GM12878 (cell line): ENCODE data around the gene ADGRE3. TPM values are rescaled to one million over a fixed set of nuclear protein-coding genes. Genes with fewer than 3 reads are reported as not detected.
A peak's percentile ranks its signal among the peaks of the same experiment; 100 is the strongest.

Experiments
- BCL11A ChIP-seq: IDR thresholded peaks from 2 replicates; pipeline ENCODE4 v1.6.1; 2011; ENCODE audit warnings: low read depth, low read length
- BCL3 ChIP-seq: IDR thresholded peaks from 2 replicates; pipeline ENCODE4 v1.6.1; 2011; ENCODE audit warnings: borderline replicate concordance, low read depth, mild to moderate bottlenecking, moderate library complexity, low read length; ENCODE audit not compliant: insufficient read depth, poor library complexity, severe bottlenecking
- BCLAF1 ChIP-seq: fragments of 450-650 bp; IDR thresholded peaks from 2 replicates; pipeline ENCODE4 v1.6.1; 2017; ENCODE audit warnings: antibody characterized with exemption, mild to moderate bottlenecking, moderate library complexity
- BRCA1 ChIP-seq: IDR thresholded peaks from 2 replicates; pipeline ENCODE4 v1.6.1; 2011; ENCODE audit warnings: low read depth, low read length, improper control_type of control experiment
- CHD1 ChIP-seq: IDR thresholded peaks from 2 replicates; pipeline ENCODE4 v1.6.1; 2012; ENCODE audit warnings: low read depth, low read length, improper control_type of control experiment
- EED ChIP-seq: sonication (generic); IDR thresholded peaks from 2 replicates; pipeline ENCODE4 v1.6.1; 2016; ENCODE audit warnings: antibody characterized with exemption, low read depth
- EGR1 ChIP-seq, 2 experiments: IDR thresholded peaks; 1 replicate in 1 of 2; 2 replicates in 1 of 2; pipeline ENCODE4 v1.6.1; 2011 to 2012; ENCODE audit warnings: low read depth in 2 of 2, low read length in 2 of 2, borderline replicate concordance in 1 of 2, mild to moderate bottlenecking in 1 of 2, moderate library complexity in 1 of 2
- ESRRA ChIP-seq: IDR thresholded peaks from 2 replicates; pipeline ENCODE4 v1.6.1; 2012; ENCODE audit warnings: mild to moderate bottlenecking, low read length, improper control_type of control experiment
- FOXK2 ChIP-seq: fragments of 450-650 bp; IDR thresholded peaks from 2 replicates; pipeline ENCODE4 v1.6.1; 2017; ENCODE audit warnings: mild to moderate bottlenecking, moderate library complexity
- IRF4 ChIP-seq: IDR thresholded peaks from 2 replicates; pipeline ENCODE4 v1.6.1; 2011; ENCODE audit warnings: low read depth, low read length
- JUNB ChIP-seq: IDR thresholded peaks from 2 replicates; pipeline ENCODE4 v1.6.1; 2016; ENCODE audit warnings: antibody characterized with exemption, mild to moderate bottlenecking
- NBN ChIP-seq: fragments of 450-650 bp; IDR thresholded peaks from 2 replicates; pipeline ENCODE4 v1.6.1; 2016
- PML ChIP-seq: IDR thresholded peaks from 2 replicates; pipeline ENCODE4 v1.6.1; 2012; ENCODE audit warnings: low read length, inconsistent platforms
- POLR2AphosphoS2 ChIP-seq: IDR thresholded peaks from 2 replicates; pipeline ENCODE4 v1.6.1; 2011; ENCODE audit warnings: low read depth, mild to moderate bottlenecking, low read length, improper control_type of control experiment, moderate library complexity
- POU2F2 ChIP-seq: IDR thresholded peaks from 3 replicates; pipeline ENCODE4 v1.6.1; 2011; ENCODE audit warnings: low read depth, mild to moderate bottlenecking, low read length, borderline replicate concordance
- RAD51 ChIP-seq: fragments of 450-650 bp; IDR thresholded peaks from 2 replicates; pipeline ENCODE4 v1.6.1; 2016; ENCODE audit warnings: moderate library complexity, mild to moderate bottlenecking, inconsistent platforms
- RBBP5 ChIP-seq: fragments of 200-600 bp; sonication (generic); conservative IDR thresholded peaks from 2 replicates; pipeline ENCODE4 v1.6.1; 2016
- RCOR1 ChIP-seq: conservative IDR thresholded peaks from 2 replicates; pipeline ENCODE4 v1.6.1; 2012; ENCODE audit warnings: low read depth, low read length, improper control_type of control experiment
- RFX5 ChIP-seq: IDR thresholded peaks from 2 replicates; pipeline ENCODE4 v1.6.1; 2011; ENCODE audit warnings: low read depth, low read length, improper control_type of control experiment
- SMAD1 ChIP-seq: fragments of 450-650 bp; IDR thresholded peaks from 2 replicates; pipeline ENCODE4 v1.6.1; 2018; ENCODE audit warnings: mild to moderate bottlenecking, low read depth; ENCODE audit not compliant: partially characterized antibody
- SMARCA5 ChIP-seq: fragments of 450-650 bp; IDR thresholded peaks from 2 replicates; pipeline ENCODE4 v1.6.1; 2017; ENCODE audit warnings: mild to moderate bottlenecking
- SREBF1 ChIP-seq: IDR thresholded peaks from 2 replicates; pipeline ENCODE4 v1.6.1; 2012; ENCODE audit warnings: mild to moderate bottlenecking, low read length
- TCF12 ChIP-seq: IDR thresholded peaks from 2 replicates; pipeline ENCODE4 v1.6.1; 2011; ENCODE audit warnings: low read depth, mild to moderate bottlenecking, low read length
- TCF3 ChIP-seq: IDR thresholded peaks from 2 replicates; pipeline ENCODE4 v1.6.1; 2012; ENCODE audit warnings: low read depth, mild to moderate bottlenecking, low read length, borderline replicate concordance; ENCODE audit not compliant: insufficient read depth
- USF1 ChIP-seq: IDR thresholded peaks from 2 replicates; pipeline ENCODE4 v1.6.1; 2011; ENCODE audit warnings: borderline replicate concordance, low read depth, mild to moderate bottlenecking, moderate library complexity, mixed read lengths, low read length; ENCODE audit not compliant: insufficient read depth; ENCODE audit errors: extremely low read length
- YBX1 ChIP-seq: fragments of 450-650 bp; IDR thresholded peaks from 2 replicates; pipeline ENCODE4 v1.6.1; 2016; ENCODE audit warnings: antibody characterized with exemption
- YY1 ChIP-seq: IDR thresholded peaks from 2 replicates; pipeline ENCODE4 v1.6.1; 2011; ENCODE audit warnings: low read depth, mild to moderate bottlenecking, low read length
- ZNF24 ChIP-seq: fragments of 450-650 bp; IDR thresholded peaks from 2 replicates; pipeline ENCODE4 v1.6.1; 2017; ENCODE audit warnings: antibody characterized with exemption, mild to moderate bottlenecking
- polyA plus RNA-seq, 11 experiments: library from polyadenylated mRNA; depleted of rRNA in 4 of 11; unstranded in 6 of 11; stranded (reverse) in 5 of 11; fragments of >200 nt; fragmentation: Nextera tagmentation in 4 of 11; fragmentation: Illumina TruSeq in 1 of 11; extraction: Ambion mirVana in 4 of 11; extraction: Trizol in 1 of 11; gene quantifications; 1 replicate in 1 of 11; 2 replicates in 10 of 11; pipeline versions ENCODE4 v1.2.1 to v1.2.3, GENCODE V29; 2011 to 2016; ENCODE audit warnings: inconsistent platforms in 2 of 11, missing spikeins in 2 of 11, low read depth in 1 of 11
- total RNA-seq, 4 experiments: library from RNA; depleted of rRNA in 3 of 4; stranded (reverse); fragments of >200 nt in 3 of 4; fragmentation: Illumina TruSeq in 1 of 4; extraction: Trizol in 1 of 4; gene quantifications; 2 replicates each; pipeline versions ENCODE4 v1.2.1 to v1.2.3, GENCODE V29; 2013 to 2021

Gene ADGRE3
- total and polyA plus RNA-seq, 10 of the 15 experiments (the other 5 are each of a cell fraction or from before 2014, with no cell fraction given) = 0.04 to 0.10 (median 0.05) TPM; not detected in 6

GRCh38 chr19:14603990-14604387 lies 70.7 kb downstream of the ADGRE3 start (continued):
- 0 out of 2 replicates have a peak, but pooled peaks have one; percentile 47 for TF ChIP-seq BCL11A
- TF ChIP-seq BRCA1 = no peak
- TF ChIP-seq BCLAF1 = no peak
- no peak for TF ChIP-seq USF1
- TF ChIP-seq CHD1 = no peak
- no peak; the same call in 1 of the 2 replicates for TF ChIP-seq RCOR1
- 0 out of 2 replicates have a peak, but pooled peaks have one; percentile 39 for TF ChIP-seq JUNB
- no peak for TF ChIP-seq SMARCA5
- TF ChIP-seq RBBP5 = no peak
- no peak for TF ChIP-seq EGR1 (IDR thresholded peaks at IDR 0.05; ENCODE audit: borderline replicate concordance in 1 of 2, low read depth in 2 of 2, low read length in 2 of 2)
- no peak for TF ChIP-seq IRF4
- TF ChIP-seq RFX5 = no peak
- peak; percentile 60; the same call in 1 of the 2 replicates for TF ChIP-seq NBN
- TF ChIP-seq YBX1 = no peak
- no peak for TF ChIP-seq ESRRA
- TF ChIP-seq EED = peak; percentile 80
- TF ChIP-seq ZNF24 = no peak
- no peak for TF ChIP-seq POU2F2
- no peak for TF ChIP-seq POLR2AphosphoS2
- TF ChIP-seq TCF12 = peak; percentile 74; the same call in 1 of the 2 replicates
- no peak for TF ChIP-seq RAD51
- TF ChIP-seq YY1 = peak; percentile 28; the same call in 1 of the 2 replicates
- no peak; the same call in 1 of the 2 replicates for TF ChIP-seq PML
- TF ChIP-seq TCF3 = no peak
- TF ChIP-seq SMAD1 = no peak
- no peak for TF ChIP-seq FOXK2
- peak; percentile 92 for TF ChIP-seq BCL3
- TF ChIP-seq SREBF1 = no peak
